Measurements from ENCODE around the gene TAF1B. TPM values are rescaled to one million over a fixed set of nuclear protein-coding genes. Genes with fewer than 3 reads are reported as not detected.
A peak's percentile ranks its signal among the peaks of the same experiment; 100 is the strongest.

TAF1B gene
- total RNA-seq, 1 donor from 2014 or later = 36.5 TPM

GRCh38 chr2:9980520-9980919 lies 137.2 kb downstream of the TAF1B start:
- Histone ChIP-seq H3K9me3 (ENCODE audit: control insufficient read depth in 3 of 3, low read length in 3 of 3) (no peaks in the 10 kb centered on the region), H3K4me3 (ENCODE audit: low read length in 3 of 3) (no peak overlapping the region), H3K4me1 (ENCODE audit: control insufficient read depth in 3 of 3, insufficient read depth in 3 of 3, low read length in 3 of 3) (peaks cover 24 to 29% (median 25%) of the 10 kb centered on the region in 3 donors)

GRCh38 chr2:9981655-9982054 lies 138.4 kb downstream of the TAF1B start:
- Histone ChIP-seq H3K4me3 (ENCODE audit: low read length in 3 of 3) (no peak overlapping the region), H3K27ac (ENCODE audit: low read depth, low read length) (no peak overlapping the region), H3K27me3 (ENCODE audit: control insufficient read depth in 3 of 3, insufficient read depth in 3 of 3, low read length in 3 of 3) (no peaks in the 10 kb centered on the region), H3K4me1 (ENCODE audit: control insufficient read depth in 3 of 3, insufficient read depth in 3 of 3, low read length in 3 of 3) (peaks cover 13 to 21% (median 15%) of the 10 kb centered on the region in 3 donors), H3K9me3 (ENCODE audit: control insufficient read depth in 3 of 3, low read length in 3 of 3) (no peaks in the 10 kb centered on the region), H3K9ac (ENCODE audit: low read depth in 1 of 3, low read length in 3 of 3) (no peak overlapping the region), H3K36me3 (ENCODE audit: control insufficient read depth in 3 of 3, insufficient read depth in 3 of 3, low read length in 3 of 3) (no peaks in the 10 kb centered on the region)

More at GRCh38 chr2:9980520-9980919, 137.2 kb downstream of the TAF1B start:
- H3K27me3 ChIP-seq (ENCODE audit: control insufficient read depth in 3 of 3, insufficient read depth in 3 of 3, low read length in 3 of 3) = no peaks in the 10 kb centered on the region
- H3K27ac ChIP-seq (ENCODE audit: low read depth, low read length) = no peak overlapping the region
- H3K9ac ChIP-seq (ENCODE audit: low read depth in 1 of 3, low read length in 3 of 3) = no peak overlapping the region
- no peaks in the 10 kb centered on the region for H3K36me3 ChIP-seq (ENCODE audit: control insufficient read depth in 3 of 3, insufficient read depth in 3 of 3, low read length in 3 of 3)

GRCh38 chr2:9982248-9982647 lies 139.0 kb downstream of the TAF1B start:
- no peaks in the 10 kb centered on the region for H3K9me3 ChIP-seq (ENCODE audit: control insufficient read depth in 3 of 3, low read length in 3 of 3)
- no peak overlapping the region for H3K9ac ChIP-seq (ENCODE audit: low read depth in 1 of 3, low read length in 3 of 3)
- no peak overlapping the region for H3K27ac ChIP-seq (ENCODE audit: low read depth, low read length)
- peaks cover 11 to 19% (median 15%) of the 10 kb centered on the region in 3 donors for H3K4me1 ChIP-seq (ENCODE audit: control insufficient read depth in 3 of 3, insufficient read depth in 3 of 3, low read length in 3 of 3)
- peaks cover 0 to 1% (median 0%) of the 10 kb centered on the region in 3 donors for H3K36me3 ChIP-seq (ENCODE audit: control insufficient read depth in 3 of 3, insufficient read depth in 3 of 3, low read length in 3 of 3)
- no peak overlapping the region for H3K4me3 ChIP-seq (ENCODE audit: low read length in 3 of 3)
- H3K27me3 ChIP-seq (ENCODE audit: control insufficient read depth in 3 of 3, insufficient read depth in 3 of 3, low read length in 3 of 3) = no peaks in the 10 kb centered on the region

- peaks cover 11 to 19% (median 15%) of the 10 kb centered on the region in 3 donors for H3K4me1 ChIP-seq (ENCODE audit: control insufficient read depth in 3 of 3, insufficient read depth in 3 of 3, low read length in 3 of 3)
- peaks cover 0 to 4% (median 0%) of the 10 kb centered on the region in 3 donors for H3K36me3 ChIP-seq (ENCODE audit: control insufficient read depth in 3 of 3, insufficient read depth in 3 of 3, low read length in 3 of 3)
- no peaks in the 10 kb centered on the region for H3K9me3 ChIP-seq (ENCODE audit: control insufficient read depth in 3 of 3, low read length in 3 of 3)
- H3K27me3 ChIP-seq (ENCODE audit: control insufficient read depth in 3 of 3, insufficient read depth in 3 of 3, low read length in 3 of 3) = no peaks in the 10 kb centered on the region
- no peak overlapping the region for H3K9ac ChIP-seq (ENCODE audit: low read depth in 1 of 3, low read length in 3 of 3)
- H3K27ac ChIP-seq (ENCODE audit: low read depth, low read length) = no peak overlapping the region
- no peak overlapping the region for H3K4me3 ChIP-seq (ENCODE audit: low read length in 3 of 3)
Measured at GRCh38 chr2:9982891-9983290, 139.6 kb downstream of the TAF1B start.

- H3K36me3 ChIP-seq (ENCODE audit: control insufficient read depth in 3 of 3, insufficient read depth in 3 of 3, low read length in 3 of 3) = peaks cover 0 to 4% (median 0%) of the 10 kb centered on the region in 3 donors
- H3K4me3 ChIP-seq (ENCODE audit: low read length in 3 of 3) = no peak overlapping the region
- peak overlapping the region in 1 of 3 donors; percentile 46 for H3K9ac ChIP-seq (ENCODE audit: low read depth in 1 of 3, low read length in 3 of 3)
- no peaks in the 10 kb centered on the region for H3K27me3 ChIP-seq (ENCODE audit: control insufficient read depth in 3 of 3, insufficient read depth in 3 of 3, low read length in 3 of 3)
- H3K4me1 ChIP-seq (ENCODE audit: control insufficient read depth in 3 of 3, insufficient read depth in 3 of 3, low read length in 3 of 3) = peaks cover 11 to 19% (median 15%) of the 10 kb centered on the region in 3 donors
- no peak overlapping the region for H3K27ac ChIP-seq (ENCODE audit: low read depth, low read length)
- H3K9me3 ChIP-seq (ENCODE audit: control insufficient read depth in 3 of 3, low read length in 3 of 3) = no peaks in the 10 kb centered on the region
Measured at GRCh38 chr2:9983401-9984216, 140.3 kb downstream of the TAF1B start.

Other genes with a start within 250 kb of the TAF1B start
- gene YWHAQ, start 212.5 kb upstream of the TAF1B start, total RNA-seq = 140 TPM
- under 0.01 TPM for gene GRHL1, start 108.2 kb downstream of the TAF1B start, total RNA-seq
- 11.5 TPM for gene KLF11, start 200.1 kb downstream of the TAF1B start, total RNA-seq
- gene CYS1, start 236.9 kb downstream of the TAF1B start, total RNA-seq = 4.7 TPM